HG03521 (cell line): ENCODE results near the gene TBXT.
"Not testable (repeated sequence)": the region's sequence is repeated elsewhere in the genome, so short reads cannot be mapped to it uniquely, and the experiment has no call there.

ENCODE experiments used
- ATAC-seq: cut with Tn5 transposase; IDR thresholded peaks from one replicate; pipeline ENCODE4 v1.9.1; 2021; ENCODE audit warnings: mild to moderate bottlenecking, moderate library complexity; ENCODE audit not compliant: unreplicated experiment

The TBXT gene

GRCh38 chr6:166173281-166173951 is 5.8 kb upstream of the TBXT start:
- ATAC-seq: no peak

GRCh38 chr6:166172546-166172945 is 4.9 kb upstream of the TBXT start:
- no peak for ATAC-seq

GRCh38 chr6:166169549-166170421 is 2.1 kb upstream of the TBXT start:
- no peak for ATAC-seq

GRCh38 chr6:166168616-166169548 is 1.2 kb upstream of the TBXT start:
- no peak for ATAC-seq

GRCh38 chr6:166167258-166167731 is 356 bp downstream of the TBXT start:
- no peak for ATAC-seq

- no peak for ATAC-seq
These were observed 1.1 kb downstream of the TBXT start for GRCh38 chr6:166166314-166167257.

- no peak for ATAC-seq
These were observed 1.9 kb downstream of the TBXT start for GRCh38 chr6:166165558-166166313.

- ATAC-seq: no peak
These were observed 4.9 kb downstream of the TBXT start for GRCh38 chr6:166162599-166163342.

GRCh38 chr6:166157930-166158617 is 9.6 kb downstream of the TBXT start:
- ATAC-seq: no peak

GRCh38 chr6:166156942-166157341 is 10.7 kb downstream of the TBXT start:
- ATAC-seq: no peak

- ATAC-seq: no peak
These were observed 13.7 kb downstream of the TBXT start for GRCh38 chr6:166153966-166154365.

- ATAC-seq: no peak
These were observed 15.0 kb downstream of the TBXT start for GRCh38 chr6:166152660-166153059.

GRCh38 chr6:166151798-166152197 is 15.9 kb downstream of the TBXT start:
- no peak for ATAC-seq

- ATAC-seq: no peak
These were observed 21.9 kb downstream of the TBXT start for GRCh38 chr6:166145751-166146150.

GRCh38 chr6:166143011-166143410 is 24.6 kb downstream of the TBXT start:
- ATAC-seq: no peak

GRCh38 chr6:166127624-166128472 is 39.8 kb downstream of the TBXT start:
- ATAC-seq: no peak

GRCh38 chr6:166123115-166123514 is 44.5 kb downstream of the TBXT start:
- ATAC-seq: not testable (repeated sequence)
